Amniotic stem cell (primary cell): ENCODE measurements around the gene TBCD.

Experiments
- DNase-seq: peaks from one replicate; lab custom pipeline; 2025; lab: John Stamatoyannopoulos, UW

TBCD gene

DNA sequence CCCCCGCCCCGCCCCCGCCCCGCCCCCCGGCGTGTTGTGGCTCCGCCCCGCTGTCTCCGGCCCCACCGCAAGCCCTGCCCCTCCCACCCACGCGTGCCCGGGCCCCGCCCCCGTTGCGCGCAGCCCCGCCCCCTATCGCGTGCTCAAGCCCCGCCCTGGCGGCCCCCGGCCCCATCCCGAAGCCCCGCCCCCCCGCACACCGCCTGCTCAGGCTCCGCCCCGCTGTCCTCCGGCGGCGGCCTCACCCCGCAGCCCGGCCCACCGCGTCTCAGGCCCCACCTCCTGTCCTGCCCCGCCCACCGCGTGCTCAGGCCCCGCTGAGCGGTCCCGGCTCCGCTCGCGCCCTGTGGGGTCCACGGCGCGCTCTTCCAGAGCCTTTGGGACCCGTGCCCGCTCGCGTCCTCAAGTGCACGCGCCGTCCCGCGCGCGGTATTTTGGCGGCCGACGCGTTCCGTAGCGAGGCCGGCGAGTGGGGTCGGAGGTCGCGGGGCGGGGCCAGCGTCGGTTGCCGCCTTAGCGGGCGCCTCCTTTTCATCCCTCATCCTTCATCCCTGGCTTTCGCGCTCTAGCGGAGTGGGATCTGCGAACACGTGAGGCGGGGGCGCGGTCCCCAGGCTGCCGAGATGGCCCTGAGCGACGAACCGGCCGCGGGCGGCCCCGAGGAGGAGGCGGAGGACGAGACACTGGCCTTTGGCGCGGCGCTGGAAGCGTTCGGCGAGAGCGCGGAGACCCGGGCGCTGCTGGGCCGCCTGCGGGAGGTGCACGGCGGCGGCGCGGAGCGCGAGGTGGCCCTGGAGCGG is at the start of gene TBCD:
TSS of gene TBCD (plus strand) at position 495 of the 800 bp plus-strand sequence. CDS start at position 624, 129 bp downstream.
- DNase-seq = peak; percentile 72

DNA sequence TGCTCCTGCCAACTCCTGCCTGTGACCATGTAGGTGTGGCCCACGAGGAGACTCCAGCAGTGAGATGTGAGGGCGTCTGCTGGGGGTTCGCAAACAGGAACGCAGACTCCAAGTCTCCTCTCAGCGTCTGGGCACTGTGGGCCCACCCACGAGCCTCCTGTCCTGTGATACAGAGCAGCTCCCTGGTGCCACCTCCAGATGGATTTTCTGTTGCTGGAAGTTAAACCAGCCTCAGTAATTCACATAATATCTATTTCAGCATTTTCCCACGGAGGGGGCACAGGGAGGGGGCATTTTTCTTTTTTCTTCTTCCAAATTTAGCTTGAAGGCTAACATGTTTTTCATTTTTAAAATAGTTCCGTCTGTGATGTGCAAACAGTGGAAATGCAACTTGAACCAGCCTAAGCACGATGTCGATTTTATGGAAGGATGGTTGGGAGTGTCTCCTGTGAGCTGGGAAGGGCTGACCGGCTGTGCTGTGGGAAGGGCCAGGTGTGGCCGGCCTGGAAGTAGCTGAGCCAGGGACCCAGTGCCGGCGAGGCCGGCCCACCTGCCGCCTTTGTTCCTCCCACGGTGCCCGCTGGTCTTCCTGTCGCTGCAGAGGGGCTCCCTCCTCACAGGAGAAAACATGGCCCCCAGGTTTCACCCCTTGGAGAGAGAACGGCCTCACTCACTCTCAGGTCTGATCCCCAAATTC is 49.5 kb upstream of the TBCD start:
- DNase-seq = no peak

DNA sequence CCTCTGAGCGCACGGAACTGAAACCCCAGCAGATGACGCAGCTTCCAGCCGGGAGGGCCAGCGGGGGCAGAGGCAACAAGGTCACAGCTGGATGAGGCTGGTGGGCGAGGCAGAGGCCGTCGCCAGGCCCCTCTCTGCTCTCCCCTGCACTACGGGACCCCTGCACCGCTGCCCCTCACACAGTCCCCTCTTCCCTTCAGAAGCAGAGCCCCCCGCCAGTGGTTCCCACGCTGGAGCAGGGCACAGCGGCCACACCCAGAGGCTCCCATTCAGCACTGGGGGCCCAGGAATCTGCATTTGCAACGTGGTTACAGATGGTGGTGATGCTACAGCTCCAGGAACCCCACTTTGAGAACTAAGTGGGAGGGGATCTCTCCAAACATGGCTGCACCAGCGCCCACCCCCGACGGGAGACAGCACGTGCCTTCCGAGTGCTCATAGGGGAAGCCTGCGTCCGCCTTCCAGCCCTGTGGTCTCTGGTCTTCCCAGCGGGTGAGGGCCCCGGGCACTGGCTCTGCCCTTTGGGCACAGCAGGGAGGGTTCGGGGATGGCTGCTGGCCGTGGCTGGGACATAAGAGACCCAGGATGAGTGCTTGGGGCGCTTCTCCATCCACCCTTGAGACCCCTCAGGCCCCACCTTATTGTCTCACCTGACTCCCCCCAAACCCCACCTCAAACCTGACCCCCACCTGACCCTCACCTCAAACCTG is 48.7 kb upstream of the TBCD start:
- no peak for DNase-seq

DNA sequence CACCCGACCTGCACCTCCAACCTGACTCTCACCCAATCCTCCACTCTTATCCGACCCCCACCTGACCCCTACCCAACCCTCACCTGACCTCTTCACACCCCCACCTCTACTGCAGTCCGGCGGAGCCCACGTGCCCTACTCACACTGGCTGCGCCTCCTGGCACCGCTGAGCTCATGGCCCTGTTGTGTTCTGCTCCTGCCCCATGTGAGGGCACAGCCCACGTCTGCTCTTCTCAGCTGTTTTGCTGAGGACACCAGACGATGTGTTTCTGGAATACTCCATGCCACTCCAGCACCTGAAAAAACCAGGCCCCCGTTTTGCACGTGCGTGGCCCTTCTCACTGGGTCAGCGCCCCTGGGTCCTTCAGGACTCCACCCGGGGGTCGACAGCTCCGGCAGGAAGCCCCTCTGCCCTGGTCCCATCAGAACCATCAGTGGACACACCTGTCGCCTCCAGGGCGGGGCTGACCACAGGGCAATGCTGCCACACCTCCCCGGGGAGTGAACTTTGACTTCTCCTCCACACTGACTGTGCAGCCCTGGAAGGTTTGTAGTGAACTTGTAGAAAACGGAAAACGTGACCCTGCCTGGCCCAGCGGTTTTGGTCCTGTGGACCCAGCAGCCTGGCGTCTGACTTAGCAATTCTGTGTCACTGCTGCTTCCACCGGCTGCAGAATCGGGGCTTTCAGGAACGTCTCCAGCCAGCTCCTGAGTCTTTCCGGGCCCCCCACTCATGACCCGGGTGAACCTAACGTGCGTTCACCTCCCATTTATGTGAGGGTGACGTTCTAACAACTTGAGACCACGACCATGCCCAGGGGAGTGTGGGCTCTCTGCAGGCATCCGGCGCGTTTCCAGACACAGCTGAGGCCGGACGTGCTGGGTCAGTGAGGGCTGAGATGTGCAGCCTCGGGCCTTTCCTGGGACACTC is 47.7 kb upstream of the TBCD start:
- DNase-seq = no peak

DNA sequence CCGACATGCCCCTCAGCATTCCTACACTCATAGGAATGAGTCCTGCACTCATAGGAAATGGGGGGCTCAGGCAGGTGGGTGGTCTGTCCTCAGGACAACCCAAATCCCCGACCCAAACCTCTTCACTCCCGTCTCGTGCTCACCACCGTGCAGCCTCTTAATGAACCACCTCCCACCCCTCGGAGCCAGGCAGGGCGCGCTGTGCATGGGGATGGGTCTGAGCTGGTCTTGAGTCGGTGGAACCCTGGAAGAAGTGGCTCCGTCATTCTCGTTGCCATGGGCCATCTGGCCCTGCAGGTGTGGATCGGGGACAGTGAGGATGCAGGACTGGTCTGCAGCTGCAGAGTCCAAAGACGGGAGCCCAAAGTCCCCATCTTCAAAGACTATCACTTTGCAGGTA is 47.0 kb upstream of the TBCD start:
- DNase-seq = no peak

DNA sequence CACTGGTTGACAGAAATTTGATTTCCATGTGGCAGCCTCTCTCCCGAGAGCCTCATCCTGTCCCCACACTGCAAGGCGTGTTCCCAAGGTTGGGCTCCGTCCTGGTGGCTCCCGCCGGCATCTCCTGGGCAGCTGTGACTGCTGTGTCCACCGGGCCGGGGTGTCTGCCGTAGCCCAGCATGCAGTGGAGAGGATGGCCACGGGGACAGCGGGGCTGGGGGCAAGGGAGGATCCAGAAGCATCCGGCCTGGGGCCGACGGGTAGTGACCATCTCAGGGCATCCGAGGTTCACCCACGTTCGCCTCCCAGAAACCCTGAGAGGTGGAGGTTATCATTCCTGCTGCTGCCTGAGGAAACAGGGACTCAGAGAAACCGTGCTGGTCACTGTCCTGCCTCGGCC is 46.1 kb upstream of the TBCD start:
- no peak for DNase-seq

DNA sequence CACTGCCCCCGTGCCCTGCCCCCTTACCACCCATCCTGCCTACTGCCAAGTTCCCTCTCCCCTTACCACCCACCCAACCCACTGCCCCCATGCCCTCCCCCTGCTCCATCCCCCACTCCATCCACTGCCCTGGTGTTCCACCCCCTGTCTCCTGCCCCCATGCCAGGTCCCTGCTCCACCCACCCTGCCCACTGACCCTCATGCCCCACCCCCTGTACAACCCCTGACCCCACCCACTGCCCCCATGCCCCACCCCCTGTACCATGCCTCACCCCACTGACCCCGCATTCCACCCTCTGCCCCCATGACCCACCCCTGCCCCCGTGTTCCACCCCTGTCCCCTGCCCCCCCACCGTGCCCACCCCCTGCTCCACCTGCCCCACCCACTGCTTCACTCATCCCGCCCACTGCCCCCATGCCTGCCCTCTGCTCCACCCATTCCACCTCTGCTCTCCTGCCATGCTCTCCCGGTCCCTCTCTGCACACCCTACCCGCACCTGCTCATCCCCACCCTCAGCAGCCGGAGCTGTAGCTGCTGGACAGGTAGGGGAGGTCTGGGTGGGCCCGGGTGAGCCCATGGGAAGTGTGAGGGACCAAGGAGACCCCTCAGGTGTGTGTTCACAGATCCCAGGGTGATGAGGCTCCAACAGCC is 42.7 kb upstream of the TBCD start:
- no peak for DNase-seq

DNA sequence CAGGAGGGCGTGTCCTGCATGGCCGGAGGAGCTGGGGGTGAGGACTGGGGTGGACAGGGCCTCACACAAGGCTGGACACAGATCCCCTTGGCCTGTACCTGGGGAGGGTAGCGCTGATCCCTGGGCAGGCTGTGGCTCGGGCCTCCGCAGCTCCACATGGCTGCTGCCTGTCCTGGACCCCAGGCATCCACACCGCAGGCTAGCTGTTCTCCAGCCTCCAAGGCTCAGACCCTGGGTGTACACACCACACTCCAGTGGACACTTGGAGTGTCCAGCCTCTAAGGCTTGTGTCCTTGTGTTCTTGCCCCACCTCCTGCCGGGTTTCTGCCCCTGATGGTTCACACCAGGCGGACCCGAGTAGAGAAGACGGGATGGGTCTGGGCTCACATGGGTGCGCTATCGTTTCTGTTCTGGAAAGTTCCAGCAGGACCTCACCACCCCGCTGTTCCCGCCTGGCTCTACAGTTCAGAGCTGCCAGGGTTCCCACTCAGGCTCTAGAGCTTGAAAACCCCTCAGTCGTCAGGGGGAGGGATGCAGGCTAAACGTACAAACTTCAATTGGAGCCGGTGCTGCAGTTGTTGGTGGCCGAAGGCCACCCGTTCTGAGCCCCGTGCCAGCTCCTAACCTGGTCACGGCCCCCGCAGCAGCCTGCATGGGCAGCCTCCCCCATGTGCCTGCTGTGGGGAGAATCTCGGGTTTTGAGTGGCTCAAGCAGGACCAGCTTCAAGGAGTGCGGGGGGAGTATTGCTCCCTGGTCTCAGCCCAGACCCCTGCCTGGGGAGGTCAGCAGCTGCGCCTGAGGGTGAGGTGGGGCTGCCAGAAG is 42.0 kb upstream of the TBCD start:
- DNase-seq = no peak

DNA sequence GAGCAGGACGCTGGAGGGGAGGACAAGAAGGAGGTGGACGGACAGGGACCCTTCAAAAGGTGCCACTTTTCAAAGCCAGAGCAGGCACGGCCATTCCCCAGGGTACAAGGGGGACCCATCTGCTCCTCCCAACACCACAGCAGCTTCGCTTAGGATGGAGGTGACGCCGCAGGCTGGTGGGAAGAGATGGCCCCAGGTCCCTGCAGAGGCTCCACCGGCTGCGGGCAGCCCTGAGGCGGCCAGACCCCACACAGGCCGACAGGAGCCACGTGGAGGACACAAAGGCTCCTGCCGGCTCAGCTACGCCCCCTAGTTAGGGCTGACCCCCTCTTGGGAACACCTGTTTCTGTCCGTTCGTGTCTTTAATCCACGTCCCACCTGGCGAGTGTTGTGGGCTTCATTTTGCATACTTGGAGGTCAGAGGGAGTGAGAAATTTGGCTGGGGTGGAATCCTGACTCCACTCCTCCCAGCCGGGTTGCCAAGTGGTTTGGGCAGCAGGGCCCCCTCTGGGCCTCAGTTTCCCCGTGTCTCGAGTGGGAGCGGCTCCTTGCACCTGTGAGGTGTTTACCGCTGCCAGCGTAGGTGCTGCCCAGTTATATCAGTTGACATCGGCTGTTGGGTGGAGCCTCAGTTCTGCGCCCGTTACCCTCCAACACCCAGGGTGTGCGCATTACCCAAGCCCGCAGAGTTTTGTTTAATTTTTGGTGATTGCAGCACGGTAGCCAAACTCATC is 41.2 kb upstream of the TBCD start:
- no peak for DNase-seq

DNA sequence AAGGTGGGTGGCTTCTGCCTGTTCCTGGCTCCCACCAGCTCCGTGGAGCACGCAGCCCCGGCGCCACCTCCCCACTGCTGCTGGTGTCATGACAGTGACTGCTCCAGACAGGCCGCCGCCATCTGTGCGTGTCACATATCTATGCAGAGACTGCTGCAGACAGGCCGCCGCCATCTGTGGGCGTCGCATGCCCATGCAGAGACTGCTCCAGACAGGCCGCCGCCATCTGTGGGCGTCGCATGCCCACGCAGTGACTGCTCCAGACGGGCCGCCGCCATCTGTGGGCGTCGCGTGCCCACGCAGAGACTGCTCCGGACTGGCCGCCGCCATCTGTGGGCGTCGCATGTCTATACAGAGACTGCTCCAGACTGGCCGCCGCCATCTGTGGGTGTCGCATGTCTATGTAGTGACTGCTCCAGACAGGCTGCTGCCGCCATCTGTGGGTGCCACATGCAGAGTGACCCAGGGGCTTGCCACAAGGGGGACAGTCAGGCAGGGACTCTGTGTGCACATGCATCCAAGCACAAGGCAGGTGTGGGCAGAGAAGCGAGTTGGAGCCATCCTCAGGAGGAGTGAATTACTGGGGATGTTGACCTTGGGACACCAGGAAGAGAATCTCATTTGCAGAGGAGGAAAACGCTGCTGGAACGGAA is 38.7 kb upstream of the TBCD start:
- DNase-seq = no peak

DNA sequence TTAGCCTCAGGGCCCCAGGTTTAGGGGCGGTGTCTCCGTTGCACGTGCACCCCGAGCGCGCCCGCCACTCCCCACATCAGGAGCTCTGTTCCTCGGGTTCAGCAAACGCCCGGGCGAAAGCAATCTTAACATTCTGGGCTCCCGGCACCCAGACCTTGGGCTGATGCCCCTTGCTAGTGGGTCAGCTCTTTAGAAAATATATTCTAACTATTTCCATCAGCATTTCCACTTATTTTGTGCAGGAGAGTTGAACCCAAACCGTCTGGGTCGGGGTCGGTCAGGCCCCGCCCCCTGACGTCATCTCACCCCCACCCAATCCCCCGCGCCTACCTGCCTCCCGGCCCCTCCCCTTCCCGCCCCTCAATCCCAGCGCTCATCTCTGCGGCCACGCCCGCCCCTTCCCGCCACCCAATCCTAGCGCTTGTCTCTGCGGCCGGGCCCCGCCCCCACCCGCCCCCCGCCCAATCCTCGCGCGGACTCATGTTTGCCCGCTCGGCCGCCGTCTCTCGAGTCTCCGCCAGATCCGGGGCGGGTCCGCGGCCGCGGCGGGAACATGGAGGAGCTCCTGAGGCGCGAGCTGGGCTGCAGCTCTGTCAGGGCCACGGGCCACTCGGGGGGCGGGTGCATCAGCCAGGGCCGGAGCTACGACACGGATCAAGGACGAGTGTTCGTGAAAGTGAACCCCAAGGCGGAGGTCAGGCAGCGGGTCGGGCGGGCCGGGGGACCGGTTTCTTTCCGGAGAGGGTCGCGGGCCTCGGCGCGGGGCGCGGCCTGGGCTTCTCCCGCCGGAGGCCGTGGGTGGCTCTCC is 35.5 kb upstream of the TBCD start, which contains the start of gene FN3KRP:
TSS of gene FN3KRP (plus strand) at position 504 of the 808 bp plus-strand sequence. CDS start at position 554, 50 bp downstream.
- DNase-seq = peak; percentile 76

DNA sequence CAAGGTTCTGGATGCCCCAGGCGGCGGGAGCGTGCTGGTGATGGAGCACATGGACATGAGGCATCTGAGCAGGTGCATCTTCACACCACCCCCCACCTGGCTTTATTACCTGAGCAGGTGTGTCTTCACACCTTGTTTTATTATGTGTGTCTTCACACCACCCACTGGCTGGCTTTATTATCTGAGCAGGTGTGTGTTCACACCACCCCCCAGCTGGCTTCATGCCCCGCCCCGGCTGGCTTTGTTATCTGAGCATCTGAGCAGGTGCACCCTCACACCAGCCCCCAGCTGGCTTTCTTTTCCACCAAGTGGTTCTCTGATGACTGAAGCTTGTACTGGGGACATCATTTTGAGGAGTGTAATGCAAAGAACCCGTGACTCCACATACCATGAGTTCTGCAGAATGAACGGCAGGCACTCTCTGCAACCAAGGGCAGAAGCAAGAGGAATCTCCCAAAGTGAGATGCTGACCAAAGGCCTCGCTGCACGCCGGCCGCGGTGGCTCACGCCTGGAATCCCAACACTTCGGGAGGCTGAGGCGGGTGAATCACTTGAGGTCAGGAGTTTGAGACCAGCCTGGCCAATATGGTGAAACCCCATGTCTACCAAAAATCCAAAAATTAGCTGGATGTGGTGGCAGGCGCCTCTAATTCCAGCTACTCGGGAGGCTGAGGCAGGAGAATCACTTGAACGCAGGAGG is 32.7 kb upstream of the TBCD start:
- no peak for DNase-seq

DNA sequence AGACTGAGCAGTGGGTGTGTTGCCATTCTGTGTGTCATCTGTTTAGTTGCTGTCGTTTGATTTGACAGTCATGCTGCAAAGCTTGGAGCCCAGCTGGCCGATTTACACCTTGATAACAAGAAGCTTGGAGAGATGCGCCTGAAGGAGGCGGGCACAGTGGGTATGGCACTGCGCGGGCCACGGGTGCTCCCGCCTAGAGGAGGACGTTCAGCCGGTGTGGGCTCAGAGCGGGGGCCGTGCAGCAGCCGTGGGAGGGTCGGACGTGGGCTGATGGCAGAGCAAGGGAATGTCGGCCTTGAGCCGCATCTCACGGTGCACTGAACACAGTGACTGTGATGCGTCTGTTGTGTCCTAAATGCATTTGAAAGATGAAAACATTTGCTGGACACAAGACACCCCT is 31.7 kb upstream of the TBCD start:
- no peak for DNase-seq

DNA sequence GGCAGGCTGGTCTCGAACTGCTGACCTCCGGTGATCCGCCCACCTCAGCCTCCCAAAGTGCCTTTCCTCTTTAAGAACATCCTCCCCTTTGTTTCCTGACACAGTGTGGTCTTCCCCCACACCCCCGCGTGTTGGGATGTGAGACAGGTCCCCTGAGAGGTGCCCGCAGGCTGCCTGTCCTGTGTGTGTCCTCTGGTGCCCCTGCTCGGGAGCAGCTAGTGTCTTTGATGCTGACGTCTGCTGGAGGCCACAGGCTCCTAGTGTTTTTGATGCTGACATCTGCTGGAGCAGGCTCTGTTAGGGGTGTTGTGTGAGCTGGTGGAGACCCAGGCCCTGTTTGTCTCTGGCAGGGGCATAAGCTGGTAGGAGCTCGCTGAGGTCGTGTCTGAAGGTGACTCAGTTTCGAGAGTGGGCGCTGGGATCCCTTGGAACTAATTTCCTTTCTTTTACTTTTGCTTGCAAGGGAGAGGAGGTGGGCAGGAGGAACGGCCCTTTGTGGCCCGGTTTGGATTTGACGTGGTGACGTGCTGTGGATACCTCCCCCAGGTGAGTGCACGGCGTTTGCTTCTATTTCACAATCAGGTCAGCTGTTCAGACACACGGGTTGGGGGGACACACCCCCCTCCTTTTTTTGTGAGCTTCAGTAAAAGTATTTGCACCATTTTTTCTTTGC is 29.4 kb upstream of the TBCD start:
- DNase-seq = no peak

DNA sequence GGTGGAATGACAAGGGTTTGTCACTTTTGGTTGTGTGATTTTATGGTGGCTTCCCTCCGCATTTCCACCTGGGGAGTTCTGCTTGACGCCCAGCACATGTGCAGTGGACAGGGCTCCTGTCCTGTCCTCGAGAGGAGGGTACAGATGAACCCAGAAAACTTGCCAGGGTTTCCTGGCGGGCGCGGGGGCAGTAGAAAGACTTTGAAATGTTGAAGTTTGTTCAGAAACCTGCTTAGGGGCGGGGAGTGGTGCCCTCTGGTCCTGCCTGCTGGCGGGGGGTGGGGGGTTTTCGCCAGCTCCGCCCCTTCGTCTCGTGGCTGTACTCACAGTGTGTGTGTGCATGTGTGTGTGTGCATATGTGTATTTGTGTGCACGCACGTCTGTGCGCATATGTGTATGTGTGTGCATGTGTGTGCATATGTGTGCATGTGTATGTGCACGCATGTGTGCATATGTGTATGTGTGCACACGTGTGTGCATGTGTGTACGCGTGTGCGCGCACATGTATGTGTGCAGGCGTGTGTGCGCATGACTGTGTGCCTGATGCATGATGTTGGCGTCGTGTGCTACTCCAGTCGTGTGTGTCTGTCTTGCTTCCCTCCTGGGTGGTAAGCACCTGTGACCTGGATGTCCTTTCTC is 28.6 kb upstream of the TBCD start:
- no peak for DNase-seq

DNA sequence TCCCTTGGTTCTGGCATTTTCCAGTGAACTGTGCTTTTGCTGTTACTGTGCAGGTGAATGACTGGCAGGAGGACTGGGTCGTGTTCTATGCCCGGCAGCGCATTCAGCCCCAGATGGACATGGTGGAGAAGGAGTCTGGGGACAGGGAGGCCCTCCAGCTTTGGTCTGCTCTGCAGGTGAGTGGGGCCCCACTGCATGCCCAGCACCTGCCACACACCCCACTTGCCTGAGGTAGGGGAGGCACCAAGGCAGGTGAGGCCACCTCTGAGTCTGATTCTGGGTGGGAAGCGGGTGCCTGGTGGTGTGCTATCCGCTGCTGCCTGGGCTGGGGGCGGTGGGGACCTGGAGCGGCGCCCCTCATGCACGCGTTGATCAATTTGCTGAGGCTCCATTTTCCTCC is 25.4 kb upstream of the TBCD start:
- DNase-seq = no peak
